ENCODE results near the gene CRYBB3. TPM values are rescaled to one million over a fixed set of nuclear protein-coding genes. Genes with fewer than 3 reads are reported as not detected.
A peak's percentile ranks its signal among the peaks of the same experiment; 100 is the strongest.

CRYBB3 gene
- total RNA-seq, 4 donors from 2014 or later = not detected

DNA sequence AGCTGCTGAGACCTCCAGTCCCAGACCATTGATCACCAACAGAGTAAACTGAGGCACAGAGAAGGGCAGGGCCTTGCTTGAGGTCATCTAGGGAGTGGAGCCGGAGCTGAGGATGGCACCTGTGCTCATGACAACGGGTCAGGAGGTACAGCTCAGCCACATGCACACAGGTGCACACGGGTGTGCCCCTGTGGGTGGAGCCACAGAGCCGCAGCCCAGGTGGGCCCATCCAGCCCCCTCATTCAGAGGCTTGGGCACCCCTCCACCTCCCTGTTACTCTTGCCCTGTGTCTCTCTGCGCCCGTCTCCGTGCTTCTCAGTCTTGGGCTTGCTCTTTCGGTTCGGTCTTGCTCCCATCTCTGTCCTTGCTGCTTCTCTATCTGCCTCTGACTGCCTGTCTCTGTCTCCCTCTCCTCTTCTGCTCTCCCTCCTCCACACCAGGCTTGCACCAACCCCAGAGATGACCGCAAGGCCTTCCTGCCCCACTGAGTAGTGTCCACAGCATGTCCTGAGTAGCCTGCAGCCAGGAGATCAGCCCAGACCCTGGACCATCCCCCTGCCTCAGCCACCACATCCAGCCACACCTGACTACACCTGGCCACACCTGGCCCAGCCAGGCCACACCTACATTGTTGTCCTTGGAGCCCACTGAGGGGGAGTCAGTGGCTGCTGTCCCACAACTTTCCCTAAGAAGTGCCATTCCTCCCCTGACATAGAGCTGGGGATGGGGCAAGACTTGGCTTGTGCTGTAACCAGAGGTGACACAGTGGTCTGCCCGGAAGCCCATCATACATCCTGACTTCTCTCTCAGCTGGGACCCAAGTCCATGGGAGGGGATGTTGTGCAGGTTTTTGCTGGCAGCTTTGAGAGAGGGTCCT is 39.3 kb upstream of the CRYBB3 start:
- Histone ChIP-seq H3K36me3 (peaks cover 0 to 6% (median 0%) of the 10 kb centered on the region in 3 donors), H3K27me3 (no peaks in the 10 kb centered on the region), H3K4me1 (peaks cover 31 to 98% (median 32%) of the 10 kb centered on the region in 3 donors), H3K4me3 (no peak overlapping the region), H3K27ac (peak overlapping the region in 1 of 4 donors; percentile 17), H3K9me3 (no peaks in the 10 kb centered on the region)
- no peak for DNase-seq
- intact Hi-C loops (cut with DNase I) = loop anchor here (10.0 kb wide), 1 partner anchor 46 kb away; no protein-coding TSS in a partner anchor
- WGBS, 2 donors = 76 to 86% methylated on average over 10 to 11 of the region's 11 CpGs
- TF ChIP-seq POLR2A (IDR thresholded peaks at IDR 0.05) = no peak
- TF ChIP-seq CTCF (IDR thresholded peaks at IDR 0.05) = no peak

DNA sequence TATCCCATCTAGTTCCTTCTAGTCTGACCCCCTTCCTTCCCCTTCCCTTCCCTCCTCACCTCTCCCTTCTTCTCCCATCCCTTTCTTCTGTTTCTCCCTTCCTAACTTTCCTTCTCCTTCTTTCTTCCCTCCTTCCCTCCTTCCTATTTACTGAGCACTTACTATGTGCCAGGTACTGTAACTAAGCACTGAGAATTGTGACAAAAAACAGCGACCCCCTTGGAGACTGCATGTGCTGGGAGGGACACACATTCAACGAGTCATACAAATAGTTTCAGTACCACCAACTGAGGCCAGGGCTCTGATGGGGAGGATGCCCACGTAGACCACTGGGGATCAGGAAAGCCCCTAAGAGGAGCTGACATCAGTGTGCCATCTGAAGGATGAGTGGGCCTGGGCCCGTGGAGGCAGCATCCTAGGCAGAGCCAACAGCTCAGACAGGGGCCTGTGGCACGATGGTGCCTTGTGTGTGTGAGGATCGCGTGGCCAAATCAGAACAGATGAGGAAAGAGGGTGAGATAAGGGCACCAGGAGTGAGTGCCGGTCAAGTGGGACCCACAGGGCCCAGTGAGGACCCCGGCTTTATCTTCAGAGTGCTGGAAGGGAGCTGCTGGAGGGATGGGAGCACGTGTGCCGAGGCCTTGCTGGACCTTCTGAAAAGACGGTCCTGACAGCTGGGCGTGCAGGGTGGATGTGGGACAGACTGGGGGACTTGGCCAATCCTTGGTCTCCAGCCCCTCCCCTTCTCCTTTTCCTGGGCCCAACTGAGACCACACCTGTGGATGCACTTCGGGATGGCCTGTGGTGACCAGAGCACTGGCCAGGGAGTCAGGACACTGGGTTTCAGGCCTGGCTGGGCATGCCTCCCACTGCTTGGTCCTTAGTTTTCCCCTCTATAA is 38.4 kb upstream of the CRYBB3 start:
- WGBS, 2 donors = 74% methylated on average over 5 to 13 of the region's 14 CpGs
- TF ChIP-seq CTCF (IDR thresholded peaks at IDR 0.05) (no peak), POLR2A (IDR thresholded peaks at IDR 0.05) (no peak)
- Histone ChIP-seq H3K36me3 (peaks cover 0 to 6% (median 0%) of the 10 kb centered on the region in 3 donors), H3K4me1 (peaks cover 37 to 98% (median 40%) of the 10 kb centered on the region in 3 donors), H3K27ac (peak overlapping the region in 3 of 4 donors; percentile 5 to 88 (median 79)), H3K4me3 (no peak overlapping the region), H3K9me3 (no peaks in the 10 kb centered on the region), H3K27me3 (no peaks in the 10 kb centered on the region)
- intact Hi-C loops (cut with DNase I) = loop anchor here (10.0 kb wide), 1 partner anchor 46 kb away; no protein-coding TSS in a partner anchor
- DNase-seq = no peak

- intact Hi-C loops (cut with DNase I) = loop anchor here (10.0 kb wide), 1 partner anchor 47 kb away; no protein-coding TSS in a partner anchor
- no peaks in the 10 kb centered on the region for H3K9me3 ChIP-seq
- TF ChIP-seq CTCF (IDR thresholded peaks at IDR 0.05) = no peak
- TF ChIP-seq POLR2A (IDR thresholded peaks at IDR 0.05) = no peak
- H3K36me3 ChIP-seq = peaks cover 0 to 6% (median 0%) of the 10 kb centered on the region in 3 donors
- no peak overlapping the region for H3K4me3 ChIP-seq
- peaks cover 38 to 98% (median 38%) of the 10 kb centered on the region in 3 donors for H3K4me1 ChIP-seq
- no peaks in the 10 kb centered on the region for H3K27me3 ChIP-seq
- WGBS, 2 donors = 64 to 96% methylated on average over 3 of the region's 6 CpGs
- H3K27ac ChIP-seq = peak overlapping the region in 3 of 4 donors; percentile 12 to 88 (median 79)
- DNase-seq = no peak
Observed at GRCh38 chr22:25161916-25162530, 37.6 kb upstream of the CRYBB3 start.

DNA sequence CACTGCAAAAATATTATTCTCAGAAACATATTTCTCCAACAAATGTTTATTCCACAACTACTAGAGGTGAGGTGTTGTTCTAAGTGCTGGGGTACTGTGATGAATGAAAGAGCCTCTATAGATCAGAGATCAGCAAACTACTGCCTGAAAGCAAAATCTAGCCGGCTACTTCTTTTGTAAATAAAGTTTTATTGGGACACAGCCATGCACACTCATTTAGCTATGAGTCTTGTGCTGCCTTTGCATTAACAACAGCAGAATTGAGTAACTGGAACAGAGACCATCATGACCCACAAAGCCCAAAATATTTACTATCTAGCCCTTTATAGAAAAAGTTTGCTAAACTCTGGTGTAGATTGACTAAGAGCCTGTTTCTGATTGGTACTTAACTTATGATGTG is 37.1 kb upstream of the CRYBB3 start:
- no peak for DNase-seq
- TF ChIP-seq CTCF (IDR thresholded peaks at IDR 0.05) (no peak), POLR2A (IDR thresholded peaks at IDR 0.05) (no peak)
- H3K4me1 ChIP-seq = peaks cover 36 to 98% (median 41%) of the 10 kb centered on the region in 3 donors
- no peaks in the 10 kb centered on the region for H3K9me3 ChIP-seq
- peaks cover 0 to 6% (median 0%) of the 10 kb centered on the region in 3 donors for H3K36me3 ChIP-seq
- H3K27ac ChIP-seq = peak overlapping the region in 3 of 4 donors; percentile 15 to 88 (median 79)
- WGBS, 2 donors = 43 to 45% methylated on average over 1 of the region's 1 CpG
- H3K27me3 ChIP-seq = no peaks in the 10 kb centered on the region
- intact Hi-C loops (cut with DNase I) = loop anchor here (10.0 kb wide), 1 partner anchor 48 kb away; no protein-coding TSS in a partner anchor
- H3K4me3 ChIP-seq = no peak overlapping the region
